Activated T-cell treated with anti-CD3 and anti-CD28 coated beads, Interleukin-2, amount 50 U/mL, for 48 hours (primary cell): ENCODE measurements around the gene NOC3L.

ENCODE experiments used
- DNase-seq, 2 experiments: peaks; one replicate each; pipeline ENCODE4 v3.0.0-alpha.2; 2020

NOC3L gene

GRCh38 chr10:94300042-94300441, 62.7 kb downstream of the NOC3L start:
- DNase-seq, result no peak

GRCh38 chr10:94299417-94299816, 63.3 kb downstream of the NOC3L start:
- DNase-seq, result peak; percentile 29 to 32

- DNase-seq, result no peak
These were observed 68.6 kb downstream of the NOC3L start for GRCh38 chr10:94294168-94294567.

- no peak for DNase-seq
These were observed 69.4 kb downstream of the NOC3L start for GRCh38 chr10:94293354-94293753.

DNA sequence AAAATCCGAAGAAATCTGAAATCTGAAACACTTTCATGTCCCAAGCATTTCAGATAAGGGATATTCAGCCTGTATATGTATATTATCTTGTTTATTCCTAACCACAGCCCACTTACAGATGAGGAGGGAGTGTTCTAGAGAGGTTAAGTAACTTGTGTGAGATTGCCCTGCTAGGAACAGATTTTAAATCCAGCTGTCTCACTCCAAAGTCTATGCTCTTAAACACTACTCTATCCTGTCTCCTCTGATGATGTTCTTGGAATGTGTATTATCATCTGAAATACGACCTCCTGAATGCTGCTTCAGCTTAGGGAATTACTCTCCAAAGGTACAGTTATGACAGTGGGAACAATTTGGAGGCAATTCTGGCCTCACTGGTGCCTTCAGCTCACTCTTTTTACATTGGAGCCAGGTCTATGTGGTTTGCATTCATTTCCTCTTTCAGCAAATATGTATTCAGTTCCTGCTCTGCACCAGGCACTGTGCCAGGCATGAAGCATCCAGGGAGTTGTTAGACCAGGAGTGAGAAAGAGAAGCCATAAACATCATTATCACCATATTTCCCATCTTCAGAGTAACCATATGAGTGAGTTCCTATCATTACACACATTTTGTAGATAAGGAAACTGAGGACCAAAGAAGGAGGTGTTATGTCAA, 70.2 kb downstream of the NOC3L start:
- DNase-seq, result no peak

DNA sequence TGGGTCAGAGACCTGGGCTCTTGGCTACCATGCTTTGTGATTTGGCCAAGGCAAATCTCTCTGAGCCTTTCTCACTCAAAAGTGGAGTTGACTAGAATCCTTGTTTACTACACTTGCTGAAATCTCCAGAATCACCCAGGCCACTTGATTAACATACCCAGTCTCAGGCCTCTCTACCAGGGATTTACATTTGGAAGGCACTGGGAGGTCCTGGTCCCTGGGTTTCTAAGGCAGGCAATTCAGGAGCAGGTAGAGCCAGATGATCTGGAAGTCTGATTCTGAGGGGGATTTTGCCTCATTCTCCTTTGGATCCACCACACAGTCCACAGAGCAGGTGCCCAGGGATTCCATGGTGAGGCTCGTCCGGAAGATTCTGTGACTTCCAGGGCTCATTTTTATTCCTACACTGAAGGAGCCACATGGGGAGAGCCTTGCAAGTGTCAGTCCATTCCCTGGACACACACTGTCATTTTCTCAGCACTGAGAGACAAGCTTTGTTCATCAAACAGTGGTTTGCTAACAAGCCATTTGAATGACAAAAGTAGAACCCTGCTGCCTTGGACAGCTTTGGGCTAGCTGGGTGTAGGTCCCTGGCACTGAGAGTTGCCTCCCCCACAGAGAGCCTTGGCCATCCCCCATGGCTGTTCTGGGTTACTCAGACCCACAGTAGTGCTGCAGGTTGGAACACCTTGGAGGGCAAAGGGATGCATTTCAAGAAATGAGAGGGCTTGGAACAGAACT, 74.2 kb downstream of the NOC3L start:
- no peak for DNase-seq

- DNase-seq, result no peak
These were observed 75.4 kb downstream of the NOC3L start for GRCh38 chr10:94287336-94287735.

DNA sequence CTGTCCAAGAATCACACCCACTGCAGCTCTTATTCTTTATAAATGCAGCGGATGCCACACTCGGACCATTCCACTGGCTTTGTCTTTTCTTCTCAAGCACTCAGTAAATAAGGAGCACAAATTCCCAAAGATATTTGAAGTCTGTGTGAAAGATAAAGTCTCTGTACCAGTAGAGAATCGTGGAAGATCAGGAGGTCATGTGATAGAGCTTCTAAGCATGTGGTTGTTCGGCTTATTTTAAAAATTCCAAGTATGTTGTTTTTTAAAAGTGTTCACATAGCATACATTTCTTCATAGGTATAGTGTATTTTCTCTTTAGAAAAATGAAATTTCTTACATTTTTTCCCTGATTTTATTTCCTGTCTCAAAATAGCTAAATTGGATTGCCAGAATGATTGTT, 75.8 kb downstream of the NOC3L start:
- no peak for DNase-seq

- no peak for DNase-seq
These were observed 77.5 kb downstream of the NOC3L start for GRCh38 chr10:94285271-94285670.
